ENCODE results near the gene EFNA2.
"Not testable (repeated sequence)": the region's sequence is repeated elsewhere in the genome, so short reads cannot be mapped to it uniquely, and the experiment has no call there.

The EFNA2 gene

DNA sequence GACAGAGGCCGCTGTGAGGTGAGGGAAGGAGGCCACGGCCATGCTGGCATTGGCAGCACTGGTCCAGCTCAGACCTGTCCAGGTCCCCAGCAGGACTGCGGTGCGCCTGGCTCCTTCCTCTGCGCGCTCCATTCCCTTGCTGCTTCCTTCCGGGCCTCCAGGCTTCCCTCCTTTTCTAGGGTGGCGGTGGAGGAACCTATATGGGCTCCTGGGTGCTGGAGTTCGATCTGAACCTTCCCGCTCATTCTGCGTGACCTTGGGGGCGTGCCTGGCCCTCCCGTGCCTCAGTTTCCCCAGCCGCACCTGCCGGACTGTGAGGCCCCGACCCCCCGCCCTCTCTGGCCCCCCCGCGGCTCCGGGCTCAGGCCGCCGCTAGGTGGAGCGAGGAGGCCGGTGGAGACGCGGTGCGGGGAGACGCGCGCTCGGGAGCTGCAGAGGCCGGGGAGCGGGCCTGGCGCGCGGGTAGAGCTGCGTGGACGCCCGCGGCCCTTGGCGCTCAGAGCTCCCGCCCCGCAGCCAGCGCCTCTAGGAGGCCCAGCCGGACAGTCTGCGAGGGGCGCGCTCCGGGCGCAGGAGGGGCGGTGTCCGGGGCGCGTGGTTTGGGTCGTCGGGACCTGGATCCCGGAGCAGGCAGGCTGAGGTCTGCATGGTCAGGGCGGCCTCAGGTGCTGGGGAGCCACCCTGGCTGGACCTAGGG lies 29.9 kb downstream of the EFNA2 start:
- in situ Hi-C loops (cut with MboI; ENCODE audit: low sequenced_read_pairs): no loop called here

DNA sequence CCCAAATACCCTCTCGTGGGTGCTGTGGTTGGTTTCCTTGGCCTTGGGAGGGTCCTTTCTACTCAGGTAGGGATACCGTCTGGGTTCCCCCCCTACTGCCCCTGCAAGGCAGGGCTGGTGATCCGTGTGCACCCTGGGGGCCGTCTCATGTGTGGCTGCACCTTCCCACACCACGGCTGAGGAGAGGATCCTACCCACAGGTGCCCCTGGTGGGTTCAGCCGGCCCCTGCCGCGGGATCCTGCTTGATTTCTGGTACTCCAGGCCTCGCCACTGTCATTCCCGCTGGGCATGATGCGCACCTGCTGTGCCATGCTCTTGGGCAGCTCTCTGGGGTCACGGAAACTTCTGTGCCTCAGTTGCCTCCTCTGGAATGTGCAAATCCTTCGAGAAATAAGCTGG lies 30.8 kb downstream of the EFNA2 start:
- in situ Hi-C loops (cut with MboI; ENCODE audit: low sequenced_read_pairs): no loop called here

DNA sequence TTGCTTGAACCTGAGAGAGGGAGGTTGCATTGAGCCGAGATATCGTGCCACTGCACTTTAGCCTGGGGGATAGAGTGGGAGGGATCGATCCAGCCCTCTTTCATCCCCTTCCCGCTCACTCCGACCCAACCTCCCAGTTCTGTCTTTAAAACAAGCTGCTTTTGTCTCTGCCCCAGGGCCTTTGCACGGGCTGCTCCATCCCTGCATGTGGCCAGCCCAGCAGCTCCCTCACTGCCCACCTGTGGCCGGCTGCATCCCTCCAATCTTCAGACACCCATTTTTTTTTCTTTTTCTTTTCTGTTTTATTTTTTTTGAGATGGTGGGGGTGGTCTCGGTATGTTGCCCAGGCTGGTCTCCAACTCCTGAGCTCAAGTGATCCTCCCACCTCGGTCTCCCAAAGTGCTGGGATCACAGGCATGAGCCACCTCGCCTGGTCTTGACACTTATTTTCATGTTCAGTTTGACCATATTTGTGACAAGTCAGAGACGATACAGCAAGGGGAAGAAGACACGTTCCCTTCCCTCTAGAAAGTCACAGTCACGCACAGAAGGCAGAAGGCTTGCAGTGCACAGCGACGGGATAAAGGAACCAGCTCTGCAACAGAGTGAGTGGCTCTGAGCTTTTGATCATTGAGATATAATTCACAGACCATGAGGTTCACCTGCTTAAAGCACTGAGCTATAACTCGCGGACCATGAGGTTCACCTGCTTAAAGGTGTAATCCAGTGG lies 31.8 kb downstream of the EFNA2 start:
- in situ Hi-C loops (cut with MboI; ENCODE audit: low sequenced_read_pairs): no loop called here

DNA sequence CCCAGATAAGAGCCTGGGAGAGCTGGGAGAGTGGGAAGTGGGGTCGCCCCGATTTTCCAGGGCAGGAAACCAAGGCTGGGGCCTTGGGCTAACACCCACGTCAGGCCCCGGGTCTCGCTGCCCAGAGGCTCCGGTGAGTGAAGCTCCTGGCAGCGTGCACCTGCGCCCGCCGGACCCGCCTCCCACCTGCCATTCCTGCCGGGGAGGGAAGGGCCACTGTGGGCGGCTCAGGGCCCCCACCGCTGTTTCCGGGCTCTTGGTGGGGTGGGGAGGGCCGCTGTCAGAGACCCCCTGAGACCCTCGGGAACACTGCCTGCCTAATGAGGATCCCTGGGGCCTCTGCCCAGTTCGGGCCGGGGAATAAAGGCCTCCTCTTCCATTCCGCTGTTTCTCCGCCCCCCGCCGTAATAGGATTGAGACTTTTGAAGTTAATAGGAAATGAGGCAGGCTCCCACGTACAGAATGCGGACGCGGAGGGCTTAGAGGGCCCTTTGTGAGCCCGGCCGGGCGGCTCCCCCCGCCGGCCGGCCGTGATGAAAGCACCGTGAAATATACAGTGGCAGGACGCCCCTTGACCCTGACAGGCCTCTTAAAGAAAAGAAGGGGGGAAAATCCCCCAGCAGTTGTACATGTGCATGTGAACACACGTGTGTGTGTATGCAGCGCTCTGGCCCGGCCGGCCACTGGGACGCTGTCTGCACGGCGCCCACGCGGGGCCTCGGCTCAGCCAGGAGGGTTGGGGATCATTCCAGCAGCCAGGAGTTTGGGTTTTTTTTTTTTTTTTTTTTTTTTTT lies 33.2 kb downstream of the EFNA2 start:
- in situ Hi-C loops (cut with MboI; ENCODE audit: low sequenced_read_pairs): no loop called here

DNA sequence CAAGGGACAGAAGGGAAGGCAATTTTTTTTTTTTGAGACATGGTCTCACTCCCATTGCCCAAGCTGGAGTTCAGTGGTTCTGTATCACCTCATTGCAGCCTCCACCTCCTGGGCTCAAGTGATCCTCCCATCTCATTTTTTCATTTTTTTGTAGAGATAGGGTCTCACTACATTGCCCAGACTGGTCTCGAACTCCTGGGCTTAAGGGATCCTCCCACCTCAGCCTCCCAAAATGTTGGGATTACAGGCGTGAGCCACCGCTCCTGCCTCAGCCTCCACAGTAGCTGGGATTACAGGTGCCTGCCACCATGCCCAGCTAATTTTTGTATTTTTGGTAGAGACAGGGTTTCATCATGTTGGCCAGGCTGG lies 34.6 kb downstream of the EFNA2 start:
- in situ Hi-C loops (cut with MboI; ENCODE audit: low sequenced_read_pairs): not testable (repeated sequence)

DNA sequence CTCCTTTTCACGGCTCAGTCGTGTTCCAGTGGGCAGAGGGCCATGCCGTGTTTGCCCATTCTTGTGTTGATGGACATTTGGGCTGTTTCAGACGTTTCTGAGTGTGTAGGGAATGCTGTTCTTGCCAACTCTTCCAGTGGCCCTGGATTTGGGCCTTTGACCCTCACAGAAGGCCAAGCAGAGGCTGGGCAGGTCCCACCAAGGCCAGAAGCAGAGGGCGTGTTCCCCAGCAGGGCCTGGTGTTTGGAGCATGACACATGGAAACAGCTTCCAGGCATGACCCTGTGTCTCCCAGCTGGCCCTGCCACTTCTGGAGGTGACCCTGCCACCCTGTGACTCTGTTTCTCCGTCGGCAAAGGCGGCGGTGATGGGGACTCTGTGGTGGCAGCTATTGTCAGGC lies 35.9 kb downstream of the EFNA2 start:
- in situ Hi-C loops (cut with MboI; ENCODE audit: low sequenced_read_pairs): no loop called here

DNA sequence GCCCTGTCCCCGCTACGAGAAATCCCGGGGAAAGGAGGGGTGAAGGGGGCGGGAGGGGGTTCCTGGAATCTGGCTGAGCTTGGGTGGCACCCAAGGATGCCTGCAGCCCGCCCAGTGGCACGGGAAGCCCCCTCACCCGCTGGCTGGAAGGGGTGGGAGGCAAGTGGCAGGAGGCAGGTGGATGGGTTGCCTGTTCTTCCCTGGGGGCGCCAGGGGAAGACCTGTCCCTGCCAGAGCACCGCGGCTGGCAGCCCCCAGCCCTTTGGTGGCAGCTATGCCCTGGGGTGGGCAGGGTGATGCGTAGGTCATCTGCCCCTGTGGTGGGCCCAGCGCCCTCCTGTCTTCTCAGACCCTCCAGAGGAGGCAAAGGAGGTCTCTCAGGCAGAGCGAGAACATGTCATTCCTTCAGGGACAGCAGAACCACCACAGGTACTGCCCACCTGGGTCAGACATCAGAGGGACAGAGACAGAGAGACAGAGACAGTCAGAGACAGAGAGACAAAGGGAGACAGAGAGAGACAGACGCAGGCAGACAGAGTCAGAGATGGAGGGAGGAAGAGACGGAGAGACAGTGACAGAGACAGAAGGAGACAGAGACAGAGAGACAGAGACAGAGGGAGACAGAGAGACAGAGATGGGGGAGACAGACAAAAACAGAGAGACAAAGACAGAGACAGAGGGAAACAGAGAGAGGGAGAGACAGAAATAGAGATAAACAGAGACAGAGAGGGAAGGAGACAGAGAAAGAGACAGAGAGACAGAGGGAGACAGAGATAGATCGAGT lies 36.7 kb downstream of the EFNA2 start:
- in situ Hi-C loops (cut with MboI; ENCODE audit: low sequenced_read_pairs): no loop called here

DNA sequence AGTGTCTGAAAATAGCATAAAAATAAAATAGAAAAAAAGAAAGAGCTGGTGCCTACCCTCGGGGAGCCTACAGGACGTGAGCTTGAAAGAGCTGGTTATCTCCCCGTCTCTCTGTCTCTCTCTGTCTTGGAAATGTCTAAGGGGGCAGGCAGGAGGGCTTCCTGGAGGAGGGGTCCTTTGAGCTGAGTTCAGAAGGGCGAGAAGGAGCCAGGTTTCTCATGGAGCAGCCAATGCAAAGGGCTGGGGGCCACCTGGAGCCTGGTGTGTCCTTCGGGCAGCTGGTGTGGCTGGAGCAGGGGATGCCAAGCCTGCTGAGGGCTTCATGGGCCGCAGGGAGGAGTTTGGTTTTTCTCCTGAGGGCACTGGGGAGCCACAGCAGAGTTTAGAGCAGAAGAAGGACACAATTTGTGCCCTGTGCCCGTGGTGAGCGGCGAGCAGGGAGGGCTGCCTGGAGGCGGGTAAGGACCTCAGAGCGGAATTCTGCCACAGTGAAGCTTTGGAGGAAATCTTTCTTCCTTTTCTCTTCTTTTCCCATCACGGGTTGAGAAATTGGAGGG lies 38.7 kb downstream of the EFNA2 start:
- in situ Hi-C loops (cut with MboI; ENCODE audit: low sequenced_read_pairs): no loop called here

DNA sequence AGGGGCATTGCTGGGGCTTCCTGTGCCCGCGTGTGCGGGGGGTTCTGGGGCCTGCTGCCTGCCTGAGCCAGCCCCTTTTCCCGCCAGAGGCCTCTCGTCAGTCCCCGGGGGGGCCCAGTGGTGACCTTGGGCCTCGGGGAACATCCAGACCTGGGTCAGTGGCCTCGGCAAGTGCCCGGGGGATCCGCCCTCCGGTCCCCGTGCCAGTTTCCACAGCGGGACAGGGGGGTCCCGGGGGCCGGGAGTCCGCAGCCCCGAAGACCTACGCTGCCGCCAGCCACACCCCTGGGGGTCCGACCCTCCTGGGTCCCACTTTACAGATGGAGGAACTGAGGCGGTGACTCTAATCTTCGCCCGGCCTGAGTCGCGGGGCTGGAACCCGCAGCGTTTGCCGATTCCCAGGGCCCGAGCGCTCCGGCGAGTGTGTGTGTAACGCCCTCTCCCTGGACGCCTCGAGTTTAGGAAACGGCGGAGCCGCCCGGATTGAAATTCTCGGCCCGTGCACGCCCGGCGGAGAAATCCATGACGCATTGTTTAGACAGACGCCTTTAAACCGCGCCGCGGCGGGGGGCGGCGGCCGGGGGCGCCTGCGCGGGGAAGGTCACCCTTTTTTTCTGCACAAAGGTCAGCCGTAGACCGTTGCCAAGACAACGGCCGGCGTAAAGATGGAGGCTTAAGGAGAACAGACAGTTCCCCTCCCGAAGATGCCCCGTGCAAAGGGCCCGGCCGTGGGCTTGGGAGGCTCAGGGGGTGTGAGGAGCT lies 39.3 kb downstream of the EFNA2 start:
- in situ Hi-C loops (cut with MboI; ENCODE audit: low sequenced_read_pairs): no loop called here

DNA sequence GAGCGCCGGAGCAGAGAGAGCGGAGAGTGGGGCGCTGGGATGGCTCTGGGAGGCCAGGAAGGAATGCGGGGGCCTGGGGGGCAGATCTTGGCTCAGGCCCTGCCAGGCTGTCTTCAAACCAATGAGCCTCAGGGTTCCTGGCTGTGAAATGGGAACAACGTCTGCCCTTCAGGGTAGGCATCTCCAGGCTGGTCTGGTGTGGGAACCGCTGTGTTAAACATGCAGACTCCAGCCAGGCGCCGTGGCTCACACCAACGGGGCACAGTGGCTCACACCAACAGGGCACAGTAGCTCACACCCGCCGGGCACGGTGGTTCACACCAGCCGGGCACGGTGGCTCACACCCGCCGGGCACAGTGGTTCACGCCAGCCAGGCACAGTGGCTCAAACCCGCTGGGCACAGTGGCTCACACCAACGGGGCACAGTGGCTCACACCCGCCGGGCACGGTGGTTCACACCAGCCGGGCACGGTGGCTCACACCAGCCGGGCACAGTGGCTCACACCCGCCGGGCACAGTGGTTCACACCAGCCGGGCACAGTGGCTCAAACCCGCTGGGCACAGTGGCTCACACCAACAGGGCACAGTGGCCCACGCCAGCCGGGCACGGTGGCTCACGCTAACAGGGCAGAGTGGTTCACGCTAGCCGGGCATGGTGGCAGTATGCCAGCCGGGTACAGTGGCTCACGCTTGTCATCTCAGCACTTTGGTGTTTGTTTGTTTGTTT lies 40.1 kb downstream of the EFNA2 start:
- in situ Hi-C loops (cut with MboI; ENCODE audit: low sequenced_read_pairs): no loop called here

DNA sequence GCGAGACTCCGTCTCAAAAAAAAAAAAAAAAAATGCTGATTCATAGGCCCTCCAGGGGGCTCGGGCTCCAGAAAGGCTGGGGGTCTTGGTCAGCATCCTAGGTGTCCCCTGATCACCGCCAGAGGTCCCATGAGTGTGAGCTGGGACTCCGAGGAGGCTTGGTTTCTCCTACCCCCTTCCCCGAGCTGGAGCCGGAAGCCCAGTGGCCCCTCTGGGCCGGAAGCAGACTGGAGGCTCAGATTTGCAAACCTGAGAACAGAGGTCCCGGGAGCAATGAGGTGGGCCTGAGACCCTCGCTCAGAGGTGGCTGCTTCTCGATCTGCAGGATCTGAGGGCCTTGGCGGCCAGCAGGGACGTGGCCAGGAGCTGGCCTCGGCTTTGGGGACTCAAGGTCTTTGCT lies 41.5 kb downstream of the EFNA2 start:
- in situ Hi-C loops (cut with MboI; ENCODE audit: low sequenced_read_pairs): no loop called here

DNA sequence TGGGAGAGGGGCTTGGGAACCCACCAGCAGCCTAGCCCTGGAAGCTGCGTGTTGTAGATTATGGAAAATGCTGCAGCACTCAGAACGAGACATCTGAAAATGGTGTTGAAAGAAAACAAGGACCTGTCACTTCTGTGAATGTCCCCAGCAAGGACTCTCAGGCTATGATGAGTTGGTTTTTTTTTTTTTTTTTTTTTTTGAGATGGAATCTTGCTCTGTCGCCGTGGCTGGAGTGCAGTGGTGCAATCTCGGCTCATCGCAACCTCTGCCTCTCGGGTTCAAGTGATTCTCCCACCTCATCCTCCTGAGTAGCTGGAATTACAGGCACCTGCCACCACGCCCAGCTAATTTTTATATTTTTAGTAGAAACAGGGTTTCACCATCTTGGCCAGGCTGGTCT lies 46.5 kb downstream of the EFNA2 start:
- in situ Hi-C loops (cut with MboI; ENCODE audit: low sequenced_read_pairs): not testable (repeated sequence)

DNA sequence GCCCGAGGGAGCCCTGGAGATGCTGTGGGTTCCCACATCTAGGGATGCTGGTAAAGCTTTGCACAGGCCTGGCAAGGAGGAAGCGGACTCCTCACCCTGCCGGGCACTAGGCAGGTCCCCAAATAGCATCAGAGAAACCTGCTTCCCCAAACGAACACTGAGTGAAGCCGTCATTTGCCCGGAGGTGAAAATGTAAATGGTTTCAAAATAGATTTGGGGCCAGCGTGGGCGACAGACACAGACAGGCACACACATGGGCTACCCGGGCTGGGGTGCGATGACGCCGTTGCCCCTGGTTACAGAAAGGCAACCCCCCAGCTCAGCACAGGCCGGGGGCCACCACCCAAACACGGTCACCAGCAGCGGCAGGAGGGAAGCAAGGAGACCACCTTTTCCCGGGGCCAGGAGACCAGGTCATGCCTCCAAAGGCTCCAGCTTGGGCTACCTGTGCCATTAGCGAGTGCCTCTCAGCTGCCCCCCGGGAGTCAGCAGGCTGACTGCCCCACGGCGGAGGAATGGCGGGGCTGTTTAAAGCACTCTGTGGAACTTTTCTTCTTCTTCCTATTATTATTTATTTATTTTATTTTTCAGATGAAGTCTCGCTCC lies 50.5 kb downstream of the EFNA2 start:
- in situ Hi-C loops (cut with MboI; ENCODE audit: low sequenced_read_pairs): no loop called here

DNA sequence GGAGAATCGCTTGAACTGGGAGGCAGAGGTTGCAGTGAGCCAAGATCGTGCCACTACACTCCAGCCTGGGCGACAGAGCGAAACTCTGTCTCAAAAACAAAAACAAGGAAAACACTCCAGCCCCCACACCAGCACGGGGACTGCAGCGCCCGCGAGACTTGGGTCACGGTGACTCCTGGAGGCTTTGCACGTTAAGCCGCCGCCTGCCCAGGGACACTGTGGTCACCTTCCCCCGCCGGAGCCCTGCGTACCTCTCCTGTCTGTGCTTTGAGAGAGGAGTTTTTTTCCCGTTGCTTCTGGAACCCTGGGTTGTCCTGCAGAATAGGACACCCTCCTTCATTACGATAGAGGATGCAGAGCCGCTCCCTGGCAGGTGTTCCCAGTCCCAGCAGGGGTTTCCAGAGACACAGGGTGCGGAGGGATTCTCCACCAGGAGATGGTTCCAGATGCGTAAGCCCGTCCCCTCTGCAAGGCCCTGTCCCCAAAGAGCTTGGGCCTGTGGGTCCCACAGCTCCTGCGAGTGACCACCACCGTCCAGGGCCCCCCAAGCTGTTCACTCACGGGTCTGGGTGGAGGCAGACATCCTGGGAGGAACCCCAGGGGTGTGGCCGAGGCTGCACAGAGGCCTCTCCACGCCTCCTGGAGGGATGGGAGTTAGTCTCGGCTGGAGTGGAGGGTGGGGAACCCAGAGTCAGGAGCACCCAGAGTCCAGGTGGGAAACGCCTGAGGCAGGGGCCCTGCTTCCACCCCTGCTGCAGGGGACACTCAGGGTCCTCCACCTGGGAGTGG lies 55.2 kb downstream of the EFNA2 start:
- in situ Hi-C loops (cut with MboI; ENCODE audit: low sequenced_read_pairs): no loop called here

DNA sequence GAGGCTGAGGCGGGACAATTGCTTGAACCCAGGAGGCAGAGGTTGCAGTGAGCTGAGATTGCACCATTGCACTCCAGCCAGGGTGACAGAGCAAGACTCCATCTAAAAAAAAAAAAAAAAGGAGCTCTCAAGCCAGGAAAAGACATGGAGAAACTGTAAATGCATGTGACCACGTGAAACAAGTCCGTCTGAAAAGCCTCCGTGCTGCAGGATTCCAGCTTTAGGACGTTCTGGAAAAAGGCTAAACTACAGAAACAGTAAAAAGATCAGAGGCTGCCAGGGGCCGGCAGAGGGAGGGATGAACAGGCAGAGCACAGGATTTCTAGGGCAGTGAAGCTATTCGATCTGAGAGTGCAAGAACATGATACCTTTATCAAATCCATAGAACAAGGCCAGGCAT lies 57.4 kb downstream of the EFNA2 start:
- in situ Hi-C loops (cut with MboI; ENCODE audit: low sequenced_read_pairs): no loop called here

DNA sequence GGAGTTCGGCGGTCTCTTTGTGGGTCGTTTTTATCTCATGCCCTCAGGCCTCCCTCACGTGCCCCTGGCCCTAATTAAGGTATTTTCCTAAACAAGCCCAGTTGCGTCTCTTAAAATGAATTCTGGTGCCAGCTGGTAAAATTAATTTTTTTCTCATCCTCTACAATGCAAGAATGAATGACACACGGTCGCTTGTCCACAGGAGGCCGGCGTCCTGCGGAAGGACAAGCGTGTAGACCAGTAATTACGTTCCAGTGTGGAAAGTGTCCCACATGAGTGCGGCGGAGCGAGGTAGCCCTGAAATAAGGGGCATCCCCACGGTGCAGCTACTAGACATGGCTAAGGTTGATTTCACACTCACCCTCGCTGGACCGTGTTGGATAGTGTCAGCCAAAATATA lies 63.5 kb downstream of the EFNA2 start:
- in situ Hi-C loops (cut with MboI; ENCODE audit: low sequenced_read_pairs): no loop called here

DNA sequence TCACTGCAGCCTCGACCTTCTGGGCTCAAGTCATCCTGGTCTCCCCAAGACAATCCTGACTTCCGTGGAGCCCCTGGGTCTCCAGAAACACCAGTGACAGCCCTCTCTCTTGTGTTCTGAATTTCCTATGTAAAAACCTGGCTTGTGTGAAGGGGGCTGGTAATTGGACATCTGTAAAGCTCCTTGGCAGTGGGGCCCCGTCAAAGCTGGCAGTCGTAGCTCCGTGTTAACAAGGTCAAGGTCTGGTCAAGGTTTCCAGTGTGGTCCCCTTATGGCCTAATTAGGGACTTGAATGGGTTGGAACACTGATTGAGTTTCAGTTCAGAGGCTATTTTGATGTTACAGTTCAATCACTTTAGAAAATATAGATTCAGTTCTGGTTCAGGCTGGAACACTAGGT lies 65.2 kb downstream of the EFNA2 start:
- in situ Hi-C loops (cut with MboI; ENCODE audit: low sequenced_read_pairs): no loop called here
